ENCODE results near the gene EEA1.

- TF ChIP-seq CTCF (IDR thresholded peaks at IDR 0.05; ENCODE audit: poor library complexity) (no peak), EZH2 (IDR thresholded peaks at IDR 0.05; ENCODE audit: borderline replicate concordance) (no peak), EZH2phosphoT487 (IDR thresholded peaks at IDR 0.05; ENCODE audit: low read depth, severe bottlenecking, unreplicated experiment) (no peak)
Measured at GRCh38 chr12:92973614-92974013, 44.5 kb upstream of the EEA1 start.

Measured in hepatocyte (in vitro differentiated cells).